Measurements from ENCODE around the gene VSIG10L2. TPM values are rescaled to one million over a fixed set of nuclear protein-coding genes. Genes with fewer than 3 reads are reported as not detected.
A peak's percentile ranks its signal among the peaks of the same experiment; 100 is the strongest.

Gene VSIG10L2
- polyA plus RNA-seq, 6 donors from 2014 or later = not detected

- Mint-ChIP-seq H3K9me3 (no peaks in the 10 kb centered on the region), H3K27me3 (peaks cover 36 to 65% (median 41%) of the 10 kb centered on the region in 3 donors), H3K4me3 (no peak overlapping the region), H3K4me1 (peaks cover 0 to 6% (median 3%) of the 10 kb centered on the region in 3 donors), H3K27ac (no peak overlapping the region), H3K36me3 (no peaks in the 10 kb centered on the region)
- DNase-seq = no peak
- ATAC-seq (ENCODE audit: low read depth in 2 of 2) = no peak
Observed at GRCh38 chr11:125922156-125922555, 23.7 kb upstream of the VSIG10L2 start.

- peaks cover 0 to 6% (median 3%) of the 10 kb centered on the region in 3 donors for H3K4me1 Mint-ChIP-seq
- no peaks in the 10 kb centered on the region for H3K9me3 Mint-ChIP-seq
- H3K27me3 Mint-ChIP-seq = peaks cover 30 to 60% (median 43%) of the 10 kb centered on the region in 3 donors
- no peaks in the 10 kb centered on the region for H3K36me3 Mint-ChIP-seq
- peak overlapping the region in 1 of 8 donors; percentile 11 for H3K4me3 Mint-ChIP-seq
- ATAC-seq (ENCODE audit: low read depth in 2 of 2) (peak; percentile 47 to 64), DNase-seq (no peak)
- no peak overlapping the region for H3K27ac Mint-ChIP-seq
Observed at GRCh38 chr11:125923012-125923579, 22.7 kb upstream of the VSIG10L2 start.

- no peak for ATAC-seq (ENCODE audit: low read depth in 2 of 2)
- Mint-ChIP-seq H3K4me1 (peaks cover 0 to 6% (median 3%) of the 10 kb centered on the region in 3 donors), H3K4me3 (no peak overlapping the region), H3K9me3 (no peaks in the 10 kb centered on the region), H3K36me3 (no peaks in the 10 kb centered on the region), H3K27me3 (peaks cover 25 to 55% (median 43%) of the 10 kb centered on the region in 3 donors), H3K27ac (no peak overlapping the region)
- no peak for DNase-seq
Observed at GRCh38 chr11:125923633-125924032, 22.2 kb upstream of the VSIG10L2 start.

- DNase-seq = no peak
- Mint-ChIP-seq H3K9me3 (no peaks in the 10 kb centered on the region), H3K4me3 (no peak overlapping the region), H3K36me3 (no peaks in the 10 kb centered on the region), H3K27ac (no peak overlapping the region), H3K4me1 (peaks cover 0 to 6% (median 3%) of the 10 kb centered on the region in 3 donors), H3K27me3 (peaks cover 20 to 51% (median 45%) of the 10 kb centered on the region in 3 donors)
- no peak for ATAC-seq (ENCODE audit: low read depth in 2 of 2)
Observed at GRCh38 chr11:125924384-125925007, 21.3 kb upstream of the VSIG10L2 start.

- DNase-seq (no peak), ATAC-seq (ENCODE audit: low read depth in 2 of 2) (no peak)
- Mint-ChIP-seq H3K9me3 (no peaks in the 10 kb centered on the region), H3K27ac (no peak overlapping the region), H3K27me3 (peaks cover 15 to 51% (median 45%) of the 10 kb centered on the region in 3 donors), H3K36me3 (no peaks in the 10 kb centered on the region), H3K4me1 (peaks cover 0 to 6% (median 3%) of the 10 kb centered on the region in 3 donors), H3K4me3 (no peak overlapping the region)
Observed at GRCh38 chr11:125925247-125925740, 20.6 kb upstream of the VSIG10L2 start.

GRCh38 chr11:125925804-125926203 lies 20.0 kb upstream of the VSIG10L2 start:
- ATAC-seq (ENCODE audit: low read depth in 2 of 2) (no peak), DNase-seq (no peak)
- H3K4me1 Mint-ChIP-seq = peaks cover 0 to 6% (median 3%) of the 10 kb centered on the region in 3 donors
- no peaks in the 10 kb centered on the region for H3K36me3 Mint-ChIP-seq
- no peak overlapping the region for H3K27ac Mint-ChIP-seq
- no peak overlapping the region for H3K4me3 Mint-ChIP-seq
- no peaks in the 10 kb centered on the region for H3K9me3 Mint-ChIP-seq
- H3K27me3 Mint-ChIP-seq = peaks cover 11 to 52% (median 40%) of the 10 kb centered on the region in 3 donors

GRCh38 chr11:125926682-125927081 lies 19.2 kb upstream of the VSIG10L2 start:
- ATAC-seq (ENCODE audit: low read depth in 2 of 2) (no peak), DNase-seq (no peak)
- Mint-ChIP-seq H3K4me1 (peaks cover 0 to 6% (median 3%) of the 10 kb centered on the region in 3 donors), H3K4me3 (no peak overlapping the region), H3K27me3 (peaks cover 14 to 52% (median 39%) of the 10 kb centered on the region in 3 donors), H3K9me3 (no peaks in the 10 kb centered on the region), H3K27ac (no peak overlapping the region), H3K36me3 (no peaks in the 10 kb centered on the region)

- Mint-ChIP-seq H3K4me3 (no peak overlapping the region), H3K27me3 (peaks cover 18 to 48% (median 47%) of the 10 kb centered on the region in 3 donors), H3K4me1 (no peaks in the 10 kb centered on the region), H3K36me3 (no peaks in the 10 kb centered on the region), H3K27ac (no peak overlapping the region), H3K9me3 (no peaks in the 10 kb centered on the region)
- ATAC-seq (ENCODE audit: low read depth in 2 of 2) (no peak), DNase-seq (no peak)
Observed at GRCh38 chr11:125929445-125930075, 16.3 kb upstream of the VSIG10L2 start.

- no peak for DNase-seq
- ATAC-seq (ENCODE audit: low read depth in 2 of 2) = no peak
- peaks cover 15 to 48% (median 42%) of the 10 kb centered on the region in 3 donors for H3K27me3 Mint-ChIP-seq
- H3K4me3 Mint-ChIP-seq = no peak overlapping the region
- H3K36me3 Mint-ChIP-seq = no peaks in the 10 kb centered on the region
- no peak overlapping the region for H3K27ac Mint-ChIP-seq
- H3K4me1 Mint-ChIP-seq = no peaks in the 10 kb centered on the region
- no peaks in the 10 kb centered on the region for H3K9me3 Mint-ChIP-seq
Observed at GRCh38 chr11:125930076-125930450, 15.8 kb upstream of the VSIG10L2 start.

GRCh38 chr11:125931116-125931515 lies 14.7 kb upstream of the VSIG10L2 start:
- DNase-seq (no peak), ATAC-seq (ENCODE audit: low read depth in 2 of 2) (no peak)
- no peak overlapping the region for H3K4me3 Mint-ChIP-seq
- H3K4me1 Mint-ChIP-seq = no peaks in the 10 kb centered on the region
- H3K27me3 Mint-ChIP-seq = peaks cover 13 to 43% (median 33%) of the 10 kb centered on the region in 3 donors
- H3K36me3 Mint-ChIP-seq = no peaks in the 10 kb centered on the region
- no peaks in the 10 kb centered on the region for H3K9me3 Mint-ChIP-seq
- no peak overlapping the region for H3K27ac Mint-ChIP-seq

- no peak for DNase-seq
- H3K27me3 Mint-ChIP-seq = peaks cover 11 to 38% (median 29%) of the 10 kb centered on the region in 3 donors
- H3K9me3 Mint-ChIP-seq = no peaks in the 10 kb centered on the region
- ATAC-seq (ENCODE audit: low read depth in 2 of 2) = no peak
- no peak overlapping the region for H3K27ac Mint-ChIP-seq
- no peaks in the 10 kb centered on the region for H3K4me1 Mint-ChIP-seq
- no peaks in the 10 kb centered on the region for H3K36me3 Mint-ChIP-seq
- H3K4me3 Mint-ChIP-seq = no peak overlapping the region
Observed at GRCh38 chr11:125931668-125932067, 14.2 kb upstream of the VSIG10L2 start.

GRCh38 chr11:125932301-125932700 lies 13.5 kb upstream of the VSIG10L2 start:
- no peaks in the 10 kb centered on the region for H3K4me1 Mint-ChIP-seq
- no peak for DNase-seq
- no peak overlapping the region for H3K27ac Mint-ChIP-seq
- H3K27me3 Mint-ChIP-seq = peaks cover 11 to 31% (median 23%) of the 10 kb centered on the region in 3 donors
- no peaks in the 10 kb centered on the region for H3K36me3 Mint-ChIP-seq
- H3K9me3 Mint-ChIP-seq = no peaks in the 10 kb centered on the region
- ATAC-seq (ENCODE audit: low read depth in 2 of 2) = no peak
- H3K4me3 Mint-ChIP-seq = no peak overlapping the region

- ATAC-seq (ENCODE audit: low read depth in 2 of 2) (no peak), DNase-seq (no peak)
- H3K27ac Mint-ChIP-seq = peak overlapping the region in 1 of 6 donors; percentile 91
- no peaks in the 10 kb centered on the region for H3K36me3 Mint-ChIP-seq
- no peak overlapping the region for H3K4me3 Mint-ChIP-seq
- no peaks in the 10 kb centered on the region for H3K4me1 Mint-ChIP-seq
- peaks cover 11 to 31% (median 20%) of the 10 kb centered on the region in 3 donors for H3K27me3 Mint-ChIP-seq
- H3K9me3 Mint-ChIP-seq = no peaks in the 10 kb centered on the region
Observed at GRCh38 chr11:125933030-125933813, 12.6 kb upstream of the VSIG10L2 start.
